GM19099 (cell line): ENCODE results near the gene RAET1E.

Experiments used
- POLR2A ChIP-seq: IDR thresholded peaks from 3 replicates; pipeline ENCODE4 v1.6.1; 2011; ENCODE audit warnings: low read depth; ENCODE audit not compliant: insufficient read length; ENCODE audit errors: extremely low read depth

The RAET1E gene

GRCh38 chr6:149899486-149899885 lies 1.6 kb upstream of the RAET1E start:
- TF ChIP-seq POLR2A = no peak

DNA sequence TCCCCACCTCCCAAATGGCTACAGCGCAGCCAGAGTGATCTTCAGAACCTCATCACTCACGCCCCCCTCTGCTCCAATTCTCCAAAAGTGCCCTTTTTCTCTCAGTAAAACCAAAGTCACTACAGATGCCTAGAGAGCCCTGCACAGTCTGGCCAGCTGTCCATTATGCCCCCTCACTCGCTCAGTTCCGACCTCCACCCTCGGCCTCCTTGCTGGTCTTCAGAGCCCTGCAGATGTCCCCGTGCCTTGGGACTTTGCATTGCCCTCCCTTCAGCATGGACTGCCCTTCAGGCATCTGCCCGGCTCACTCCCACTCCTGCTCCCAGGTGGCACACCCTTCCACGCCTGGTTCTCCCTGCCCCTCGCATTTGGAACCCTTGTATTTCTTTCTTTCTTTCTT lies 1.1 kb upstream of the RAET1E start:
- no peak for TF ChIP-seq POLR2A

DNA sequence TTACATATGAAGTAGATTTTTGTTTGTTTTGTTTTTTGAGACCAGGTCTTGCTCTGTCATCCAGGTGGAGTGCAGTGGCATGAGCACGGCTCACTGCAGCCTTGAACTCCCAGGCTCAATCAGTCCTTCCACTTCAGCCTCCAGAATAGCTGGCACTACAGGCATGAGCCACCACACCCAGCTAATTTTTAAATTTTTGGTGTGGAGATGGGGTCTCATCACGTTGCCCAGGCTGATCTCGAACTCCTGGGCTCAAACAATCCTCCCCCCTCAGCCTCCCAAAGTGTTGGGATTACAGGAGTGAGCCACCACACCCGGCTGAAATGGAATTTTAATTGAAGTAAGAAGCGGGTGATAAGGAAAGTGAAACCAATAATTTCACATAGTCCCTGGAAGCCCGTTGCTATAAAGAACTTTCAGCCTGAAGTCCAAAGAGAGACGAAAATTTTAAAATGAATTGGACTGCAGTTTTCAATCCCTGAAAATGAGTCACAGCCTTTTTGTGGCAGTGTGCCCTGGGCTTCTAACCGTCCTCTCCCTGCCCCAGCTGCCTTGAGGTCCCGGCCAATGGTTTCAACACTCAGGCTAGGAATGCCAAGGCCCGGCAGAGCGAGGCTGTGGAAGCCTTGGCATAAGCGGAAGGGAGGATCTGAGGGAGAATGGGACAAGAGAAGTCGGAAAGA lies 757 bp downstream of the RAET1E start:
- no peak for TF ChIP-seq POLR2A

- no peak for TF ChIP-seq POLR2A
These were observed 1.4 kb downstream of the RAET1E start for GRCh38 chr6:149896491-149896890.

DNA sequence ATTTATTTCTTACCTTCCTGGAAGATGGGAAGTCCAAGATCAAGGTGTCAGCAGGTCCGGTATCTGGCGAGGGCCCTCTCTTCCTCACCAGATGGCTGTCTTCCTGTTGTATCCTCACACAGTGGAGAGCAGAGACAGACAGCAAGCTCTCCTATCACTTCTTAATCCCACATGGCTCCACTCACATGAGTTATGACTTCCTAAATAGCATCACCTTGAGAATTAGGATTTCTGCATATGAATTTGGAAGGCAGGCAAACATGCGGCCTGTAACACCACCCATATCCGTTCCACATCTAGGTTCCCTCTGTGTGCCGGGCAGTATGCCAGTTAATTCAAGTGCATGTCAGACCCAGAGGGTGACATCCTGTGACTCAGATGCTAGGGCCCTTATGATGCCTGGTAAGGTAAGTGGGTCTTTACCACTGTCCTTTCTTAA lies 2.1 kb downstream of the RAET1E start:
- TF ChIP-seq POLR2A = no peak

GRCh38 chr6:149895048-149895590 lies 2.8 kb downstream of the RAET1E start:
- TF ChIP-seq POLR2A = no peak

DNA sequence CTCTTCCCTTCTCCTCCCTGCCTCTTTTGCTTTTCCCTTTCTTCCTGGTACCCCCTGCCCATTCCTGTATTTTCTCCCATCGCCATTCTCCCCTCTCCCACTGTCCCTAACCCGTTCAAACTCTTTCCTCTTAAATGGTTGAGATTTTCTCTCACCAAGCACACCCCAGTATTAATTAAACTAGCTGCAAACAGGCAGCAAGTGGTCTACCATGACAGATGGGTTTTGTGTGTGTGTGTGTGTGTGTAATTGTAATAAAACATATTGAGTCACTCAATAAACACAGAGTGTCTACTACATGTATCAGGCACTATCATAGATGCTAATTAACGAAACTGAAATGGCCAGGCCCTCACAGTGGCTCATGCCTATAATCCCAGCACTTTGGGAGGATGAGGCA lies 6.7 kb downstream of the RAET1E start:
- TF ChIP-seq POLR2A = no peak

GRCh38 chr6:149890629-149891045 lies 7.3 kb downstream of the RAET1E start:
- no peak for TF ChIP-seq POLR2A

DNA sequence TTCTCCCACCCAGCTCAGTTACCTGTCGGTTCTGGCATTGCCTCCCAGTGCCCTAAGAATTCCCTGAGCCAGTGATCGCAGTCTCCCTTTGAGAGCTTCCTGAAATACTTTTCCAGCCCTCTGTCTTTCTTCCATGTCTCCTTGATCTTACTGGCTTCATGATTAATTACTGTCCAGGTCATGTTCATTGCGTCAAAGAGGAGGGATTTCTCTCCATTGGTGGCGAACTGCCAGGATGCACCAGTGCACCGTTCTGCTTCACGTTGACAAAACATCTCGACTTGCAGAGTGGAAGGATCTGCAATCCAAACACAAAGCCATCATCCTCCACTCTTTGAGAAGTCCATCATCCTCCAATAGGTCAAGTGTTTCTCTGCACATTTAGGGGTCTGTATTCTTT lies 8.6 kb downstream of the RAET1E start:
- no peak for TF ChIP-seq POLR2A

- TF ChIP-seq POLR2A = no peak
These were observed 9.3 kb downstream of the RAET1E start for GRCh38 chr6:149888659-149889058.

DNA sequence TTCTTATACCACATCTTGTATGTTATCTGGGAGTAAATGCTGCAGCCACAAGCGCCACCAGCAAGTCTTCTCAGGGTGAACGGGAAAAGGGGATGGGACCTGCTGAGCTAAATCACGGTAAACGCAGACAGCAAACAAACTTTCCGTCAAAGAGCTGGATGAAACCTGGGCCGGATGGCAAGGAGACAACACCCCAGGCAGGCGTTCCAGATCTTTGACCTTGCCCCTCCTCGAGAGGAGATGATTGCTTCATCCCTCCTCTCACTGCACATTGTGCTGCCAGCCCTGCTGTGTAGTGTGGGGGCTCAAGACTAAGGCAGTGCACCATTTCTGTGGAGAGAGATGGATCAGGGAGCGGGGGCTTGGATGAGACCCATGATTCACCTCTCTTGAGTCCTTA lies 9.8 kb downstream of the RAET1E start:
- TF ChIP-seq POLR2A = no peak

GRCh38 chr6:149887343-149887742 lies 10.6 kb downstream of the RAET1E start:
- TF ChIP-seq POLR2A = no peak

- TF ChIP-seq POLR2A = no peak
These were observed 12.0 kb downstream of the RAET1E start for GRCh38 chr6:149885888-149886287.

DNA sequence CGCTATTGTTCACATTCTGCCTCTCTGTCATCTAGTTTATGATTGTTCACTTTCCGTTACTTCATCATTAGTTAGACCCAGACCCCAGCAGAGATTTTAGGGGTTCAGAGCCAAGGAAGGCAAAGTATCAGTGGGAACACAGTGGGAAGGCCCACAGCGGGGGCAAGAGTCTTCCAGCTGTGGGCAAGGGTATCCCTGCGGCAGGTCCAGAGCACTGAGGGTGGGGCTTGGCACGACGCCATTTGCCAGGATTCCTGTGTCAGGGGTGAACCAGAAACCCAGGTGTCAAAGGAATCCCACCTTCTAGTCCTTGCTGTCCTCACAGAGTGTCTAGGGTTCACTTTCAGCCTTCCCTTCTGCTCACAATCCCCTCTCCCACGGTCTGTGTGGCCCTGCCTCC lies 13.3 kb downstream of the RAET1E start:
- no peak for TF ChIP-seq POLR2A

DNA sequence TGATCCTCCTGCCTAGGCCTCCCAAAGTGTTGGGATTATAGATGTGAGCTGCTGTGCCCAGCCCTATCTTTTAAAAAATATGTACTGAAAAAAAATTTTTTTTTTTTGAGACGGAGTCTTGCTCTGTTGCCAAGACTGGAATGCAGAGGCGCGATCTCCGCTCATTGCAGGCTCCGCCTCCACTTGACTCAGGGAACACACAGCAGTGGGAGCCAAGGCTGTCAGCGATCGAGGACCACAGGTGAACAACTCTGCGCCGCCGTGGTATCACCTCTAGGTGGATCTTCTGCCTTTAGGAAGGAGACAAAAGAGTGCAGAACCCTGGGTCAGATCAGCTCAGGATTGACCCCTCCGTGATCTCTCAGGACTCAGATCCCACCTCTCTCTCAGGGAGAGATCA lies 13.7 kb downstream of the RAET1E start:
- TF ChIP-seq POLR2A = no peak

- no peak for TF ChIP-seq POLR2A
These were observed 16.1 kb downstream of the RAET1E start for GRCh38 chr6:149881860-149882259.
